HG03066 (cell line): ENCODE results near the gene CGNL1.

ENCODE experiments used
- ATAC-seq: cut with Tn5 transposase; IDR thresholded peaks from one replicate; pipeline ENCODE4 v1.9.1; 2021; ENCODE audit warnings: low read depth; ENCODE audit not compliant: unreplicated experiment

The CGNL1 gene

DNA sequence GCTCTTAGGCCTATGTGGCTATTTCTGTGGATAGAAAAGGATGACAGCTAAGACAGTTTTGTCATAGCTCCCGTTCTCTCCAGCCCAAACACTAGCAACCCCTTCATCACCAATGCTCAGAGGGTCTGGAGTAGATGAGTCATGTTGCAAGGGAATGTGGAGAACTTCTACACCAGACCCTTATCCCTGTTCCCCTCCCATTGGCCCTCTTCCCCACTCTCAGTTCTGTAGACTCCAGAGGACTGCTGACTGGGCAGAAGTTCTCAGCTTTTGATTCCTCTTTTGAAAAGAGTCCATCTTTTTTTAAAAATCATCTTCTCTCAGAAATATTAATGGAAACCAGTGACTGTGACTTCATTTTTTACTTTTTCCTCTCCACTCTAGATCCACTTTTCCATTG is 213.0 kb downstream of the CGNL1 start:
- ATAC-seq: no peak

DNA sequence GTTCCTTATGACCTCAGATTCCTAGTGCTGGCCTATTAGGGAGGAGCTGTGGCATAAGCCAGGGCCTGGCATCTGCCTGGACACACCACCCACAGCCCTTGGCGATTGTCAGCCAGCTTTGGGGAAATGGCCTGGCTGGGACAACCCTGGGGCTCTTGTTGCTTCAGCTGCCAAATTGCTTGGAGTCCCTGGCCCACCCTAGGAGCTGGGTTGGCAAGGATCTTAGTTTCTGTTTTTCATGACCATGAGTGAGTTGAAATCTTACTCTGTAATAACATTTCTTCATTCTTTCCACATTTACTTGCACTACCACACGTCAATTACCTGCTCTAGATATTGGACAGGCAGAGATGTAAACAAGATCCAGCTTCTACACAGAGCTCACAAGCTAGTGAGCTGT is 213.4 kb downstream of the CGNL1 start:
- ATAC-seq: no peak

DNA sequence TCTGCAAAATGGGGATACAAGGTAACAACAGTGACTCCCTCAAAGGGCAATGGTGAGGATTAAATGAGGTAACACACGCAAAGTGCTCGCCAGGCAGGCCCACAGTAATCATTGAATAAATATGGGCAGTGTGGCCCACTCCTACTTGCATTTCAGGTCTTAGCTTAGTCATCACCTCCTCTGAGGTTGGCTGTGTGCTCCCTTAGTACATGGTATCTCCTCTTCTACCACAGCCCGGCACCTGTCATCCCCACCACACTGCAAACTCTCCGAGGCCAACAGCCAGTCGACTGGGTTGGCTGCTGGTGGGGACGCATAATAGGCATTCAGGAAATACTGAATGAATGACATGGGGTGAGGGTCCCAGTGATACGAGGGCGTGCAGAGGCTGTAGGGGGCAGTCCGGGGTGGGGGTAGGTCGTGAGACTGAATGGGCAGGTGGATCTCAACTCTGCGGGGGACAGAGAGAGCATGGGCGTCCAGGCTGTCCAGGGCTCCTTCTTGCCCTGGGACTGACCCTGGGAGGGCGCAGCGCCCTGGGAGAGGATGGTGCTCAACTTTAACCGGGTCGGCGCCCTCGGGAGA is 215.0 kb downstream of the CGNL1 start:
- no peak for ATAC-seq

DNA sequence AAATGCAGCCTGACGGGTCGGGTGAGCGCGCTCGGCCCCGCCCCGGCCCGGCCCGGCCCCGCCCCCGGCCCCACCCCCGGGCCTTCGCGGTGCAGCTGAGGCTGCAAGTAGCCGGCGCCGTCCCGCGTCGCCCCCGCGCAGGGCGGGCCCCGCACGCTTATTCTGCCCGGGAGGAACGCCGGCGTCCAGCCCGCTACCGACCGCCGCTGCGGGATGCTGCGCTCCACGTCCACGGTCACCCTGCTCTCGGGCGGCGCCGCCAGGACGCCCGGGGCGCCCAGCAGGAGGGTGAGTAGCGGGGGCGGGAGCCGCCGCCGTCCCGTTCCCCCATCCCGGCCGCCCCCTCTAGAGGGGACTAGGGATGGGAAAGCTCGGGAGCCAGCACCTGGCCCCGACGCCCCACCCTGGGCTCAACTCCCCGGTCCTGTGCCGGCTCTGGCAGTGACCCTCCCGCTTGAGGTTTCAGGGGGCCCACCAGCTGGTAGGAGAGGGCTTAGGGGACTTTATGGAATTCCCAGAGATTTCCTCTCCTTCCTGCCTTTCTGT is 215.6 kb downstream of the CGNL1 start, which contains the start of gene MYZAP:
Gene MYZAP, plus strand, starts transcription at position 83 of the 546 bp plus-strand sequence. Its CDS starts 131 bp downstream, at position 214.
- ATAC-seq: no peak

DNA sequence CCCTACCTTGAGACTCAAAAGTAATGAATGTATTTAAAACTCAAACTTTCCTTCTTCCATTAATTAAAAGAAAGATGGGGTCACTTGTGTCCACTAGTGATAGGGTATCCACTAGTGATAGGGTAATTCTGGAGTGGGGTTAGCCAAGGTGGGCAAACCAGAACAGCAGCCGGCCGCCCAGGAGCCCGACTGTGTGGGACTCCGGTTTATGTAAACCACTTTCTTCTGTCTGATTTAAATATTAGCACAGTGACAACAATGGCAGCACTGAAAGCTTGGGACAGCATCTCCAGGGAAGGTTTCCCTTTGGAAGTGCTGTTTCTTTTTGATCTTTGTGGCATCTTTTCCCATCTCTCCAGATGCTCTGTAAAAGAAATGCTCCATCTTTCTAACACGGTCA is 216.1 kb downstream of the CGNL1 start:
- no peak for ATAC-seq

DNA sequence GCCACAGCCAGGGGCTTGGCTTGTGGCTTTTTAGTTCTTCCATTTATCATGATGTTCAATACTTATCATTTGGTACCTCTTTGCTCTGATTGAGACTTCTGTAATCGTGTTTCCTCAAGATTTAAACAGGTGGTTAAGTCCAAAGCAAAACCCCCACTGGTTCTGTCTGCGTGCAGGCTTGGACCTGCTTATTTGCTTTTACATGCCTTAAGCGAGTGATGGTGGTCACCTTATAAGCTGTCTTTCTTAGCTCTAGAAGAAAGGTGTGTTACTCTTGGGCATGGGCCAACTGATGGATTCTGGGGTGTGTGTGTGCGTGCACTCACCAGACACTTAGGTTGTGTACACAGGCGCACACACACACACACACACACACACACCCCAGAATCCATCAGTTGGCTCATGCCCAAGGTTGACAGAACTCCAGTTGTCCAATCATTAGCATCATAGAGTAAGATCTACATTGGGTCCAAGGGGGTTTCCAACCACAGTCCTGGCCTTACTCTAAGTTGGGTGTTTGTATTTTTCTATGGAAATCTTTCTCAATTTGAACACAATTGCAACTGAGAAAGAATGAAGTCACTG is 216.6 kb downstream of the CGNL1 start:
- no peak for ATAC-seq

DNA sequence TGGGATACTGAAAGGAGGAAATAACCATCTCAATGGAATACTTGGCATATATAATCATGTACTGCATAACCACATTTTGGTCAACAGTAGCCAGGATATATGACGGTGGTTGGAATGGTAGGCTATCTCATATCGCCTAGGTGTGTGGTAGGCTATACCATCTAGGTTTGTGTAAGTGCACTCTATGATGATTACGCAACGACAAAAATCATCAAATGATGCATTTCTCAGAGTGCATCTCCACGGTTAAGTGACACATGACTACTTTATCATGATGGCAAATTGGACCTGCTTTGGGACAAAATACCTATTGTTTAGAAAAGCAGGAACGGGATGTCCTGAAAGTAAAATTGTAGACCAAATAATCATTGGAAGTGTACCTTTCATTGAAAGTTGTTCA is 218.2 kb downstream of the CGNL1 start:
- ATAC-seq: no peak

DNA sequence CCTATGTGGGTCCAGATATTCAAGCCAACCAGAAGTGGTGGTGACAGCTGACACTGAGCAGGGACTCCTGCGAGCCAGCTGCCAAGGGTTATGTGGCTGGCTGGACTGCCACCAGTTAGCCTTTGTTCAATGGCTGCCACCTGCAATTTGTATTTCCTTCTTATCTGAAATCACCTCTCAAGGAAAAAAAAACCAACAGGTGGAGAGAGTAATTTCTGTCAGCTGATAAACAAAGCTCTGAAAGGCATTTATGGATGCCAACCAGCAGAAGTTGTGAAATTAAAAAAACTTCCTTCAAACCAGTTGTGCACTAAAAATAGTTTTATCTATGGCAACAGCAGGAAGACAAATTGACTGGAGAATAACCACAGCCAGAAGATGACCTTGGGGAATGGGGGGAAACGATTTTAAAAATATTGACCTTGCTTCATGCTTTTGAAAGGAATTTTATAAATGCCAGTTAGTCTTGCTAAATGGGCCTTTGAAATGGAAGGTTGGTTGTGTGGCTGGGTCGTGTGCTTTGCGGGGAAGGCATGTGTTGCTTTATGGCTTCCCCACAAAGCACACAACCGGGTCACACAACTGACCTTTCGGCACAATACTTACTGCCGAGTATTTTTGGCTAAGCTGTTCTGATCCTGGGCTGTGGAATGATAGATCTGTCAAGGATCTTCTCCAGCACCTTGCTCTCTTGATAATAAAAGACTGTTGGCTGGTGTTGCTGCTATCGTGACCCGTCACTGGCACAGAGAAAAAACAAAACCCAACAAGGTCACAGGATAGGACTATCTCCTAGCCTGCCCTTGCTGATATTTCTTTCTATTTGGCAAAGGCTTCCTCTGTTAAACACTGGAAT is 218.9 kb downstream of the CGNL1 start:
- ATAC-seq: no peak

DNA sequence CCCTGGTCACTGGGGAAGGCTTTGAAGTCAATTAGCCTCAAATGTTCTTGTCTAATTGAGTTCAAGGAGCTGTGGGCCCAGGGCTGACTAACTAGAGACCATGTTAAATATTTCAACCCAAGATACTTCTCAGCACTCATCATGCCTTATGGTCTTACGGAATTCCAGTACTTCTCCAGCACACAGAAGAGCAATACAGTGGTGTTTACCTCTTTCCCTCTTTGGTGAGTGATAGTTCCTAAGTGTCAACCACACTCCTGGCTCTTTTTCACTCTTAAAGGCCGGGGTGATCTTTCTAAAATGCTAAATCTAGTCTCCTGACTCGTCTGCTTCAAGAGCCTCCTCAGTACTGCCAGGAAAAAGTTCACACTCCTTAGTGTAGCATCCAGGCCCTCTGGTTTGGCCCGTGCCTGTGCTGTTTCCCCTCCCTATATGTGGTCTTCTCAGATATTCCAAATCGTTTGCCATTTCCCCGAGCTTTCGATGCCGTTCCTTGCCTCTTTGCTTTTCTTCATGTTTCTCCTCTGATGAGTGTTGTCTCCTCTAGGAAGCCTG is 220.1 kb downstream of the CGNL1 start:
- ATAC-seq: no peak

DNA sequence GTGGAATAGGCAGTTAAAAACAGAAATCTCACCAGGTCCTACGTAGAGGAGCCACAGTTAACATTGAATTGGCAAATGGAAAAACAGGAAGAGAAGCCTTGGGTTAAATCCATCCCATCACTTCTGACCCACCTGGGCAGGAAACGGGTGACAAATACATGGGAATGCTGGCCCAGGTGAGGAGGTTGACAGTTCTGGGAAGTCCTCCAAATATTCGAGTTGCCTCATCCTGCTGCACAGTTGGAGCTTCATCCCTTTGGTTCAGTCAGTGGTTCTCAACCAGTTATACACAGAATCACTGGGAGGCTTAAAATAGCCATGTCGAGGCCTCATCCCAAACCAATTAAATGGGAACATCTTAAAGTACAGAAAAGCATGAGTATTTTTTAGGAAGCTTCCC is 220.7 kb downstream of the CGNL1 start:
- ATAC-seq: no peak

DNA sequence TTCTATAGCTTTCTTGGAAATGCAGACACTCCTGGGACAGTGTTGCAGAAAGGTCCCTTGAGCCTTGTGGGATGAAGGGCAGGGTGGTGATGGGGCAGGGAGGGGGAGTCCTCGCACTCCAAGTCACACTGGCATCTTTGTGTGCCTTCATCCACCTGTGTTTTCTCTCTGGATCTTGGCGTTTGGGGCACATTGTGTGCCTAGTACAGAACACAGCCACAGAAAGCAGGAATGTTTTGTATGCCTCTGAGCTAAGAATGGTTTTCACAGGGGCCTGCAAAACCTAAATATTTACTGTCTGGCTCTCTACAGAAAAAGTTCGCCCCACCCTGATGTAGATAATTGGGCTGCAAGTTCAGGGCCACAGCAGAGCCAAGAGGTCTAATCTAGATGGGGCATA is 221.1 kb downstream of the CGNL1 start:
- ATAC-seq: no peak

DNA sequence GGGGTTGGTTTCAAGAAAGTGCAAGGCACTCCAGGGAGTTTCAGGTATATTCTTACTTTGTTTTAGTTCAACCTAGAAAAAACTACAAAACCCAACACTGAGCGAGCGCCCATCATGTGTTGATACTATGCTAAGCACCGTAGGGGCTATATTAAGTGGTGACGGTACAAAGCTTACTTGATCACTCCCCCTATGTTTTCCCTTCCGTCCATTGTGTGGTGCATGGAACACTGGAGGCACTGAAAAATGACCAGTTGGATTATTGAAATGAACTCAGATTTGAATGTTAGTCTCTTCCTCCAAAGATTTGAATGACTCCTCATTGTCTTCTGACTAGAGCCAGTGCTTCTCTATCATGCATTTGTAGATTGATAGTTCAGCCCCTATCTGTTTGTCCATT is 222.0 kb downstream of the CGNL1 start:
- ATAC-seq: no peak

DNA sequence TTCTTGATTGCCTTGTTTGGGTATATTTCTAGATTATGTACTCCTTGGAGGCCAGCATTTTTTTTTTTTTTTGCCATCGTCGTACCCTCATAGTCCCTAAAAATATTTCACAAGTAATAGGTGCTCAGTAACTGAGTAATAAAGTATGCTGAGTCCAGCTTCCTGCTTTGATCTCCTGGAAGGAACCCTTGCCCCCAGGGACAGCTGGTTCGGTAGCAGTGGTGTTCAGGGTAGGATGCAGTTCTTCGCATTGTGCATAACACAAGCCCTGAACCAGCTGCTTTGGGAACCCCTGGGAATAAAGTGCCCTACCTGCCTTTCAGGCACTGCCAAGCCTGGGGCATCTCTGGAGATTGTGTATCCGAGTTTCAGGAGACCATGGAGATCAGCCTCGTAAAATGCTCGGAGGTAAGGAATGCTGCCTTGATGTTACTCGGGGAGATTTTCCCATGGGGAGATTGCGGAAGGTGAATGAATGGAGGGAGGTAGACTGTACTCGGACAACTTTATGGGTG is 223.0 kb downstream of the CGNL1 start:
- ATAC-seq: no peak

DNA sequence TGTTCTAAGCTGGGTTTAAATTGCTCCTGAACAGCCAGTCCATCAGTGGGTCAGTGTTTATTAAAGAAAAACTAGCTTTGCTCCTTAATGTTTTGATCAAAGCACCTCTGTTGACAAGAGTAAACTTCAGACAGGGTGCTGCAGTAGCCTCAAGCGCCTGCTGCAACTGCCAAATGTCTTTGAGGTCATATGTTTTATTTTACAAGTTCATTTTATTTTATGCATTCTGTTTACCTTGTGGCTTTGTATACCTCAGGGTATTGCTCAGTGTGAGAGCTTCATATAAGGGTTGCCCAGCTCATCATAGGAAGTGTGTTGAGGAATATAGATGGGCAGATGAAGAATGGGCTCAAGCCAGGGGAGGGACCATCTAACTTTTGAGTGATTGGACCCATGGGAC is 223.9 kb downstream of the CGNL1 start:
- ATAC-seq: no peak
